Ammon's horn (tissue), 1 donor: Measurements from ENCODE around the gene IFITM2.
"Not testable (repeated sequence)": the region's sequence is repeated elsewhere in the genome, so short reads cannot be mapped to it uniquely, and the experiment has no call there.

Experiments
- DNase-seq: peaks from one replicate; pipeline ENCODE4 v3.0.0-alpha.2; 2016; ENCODE audit warnings: low spot score

IFITM2 gene

DNA sequence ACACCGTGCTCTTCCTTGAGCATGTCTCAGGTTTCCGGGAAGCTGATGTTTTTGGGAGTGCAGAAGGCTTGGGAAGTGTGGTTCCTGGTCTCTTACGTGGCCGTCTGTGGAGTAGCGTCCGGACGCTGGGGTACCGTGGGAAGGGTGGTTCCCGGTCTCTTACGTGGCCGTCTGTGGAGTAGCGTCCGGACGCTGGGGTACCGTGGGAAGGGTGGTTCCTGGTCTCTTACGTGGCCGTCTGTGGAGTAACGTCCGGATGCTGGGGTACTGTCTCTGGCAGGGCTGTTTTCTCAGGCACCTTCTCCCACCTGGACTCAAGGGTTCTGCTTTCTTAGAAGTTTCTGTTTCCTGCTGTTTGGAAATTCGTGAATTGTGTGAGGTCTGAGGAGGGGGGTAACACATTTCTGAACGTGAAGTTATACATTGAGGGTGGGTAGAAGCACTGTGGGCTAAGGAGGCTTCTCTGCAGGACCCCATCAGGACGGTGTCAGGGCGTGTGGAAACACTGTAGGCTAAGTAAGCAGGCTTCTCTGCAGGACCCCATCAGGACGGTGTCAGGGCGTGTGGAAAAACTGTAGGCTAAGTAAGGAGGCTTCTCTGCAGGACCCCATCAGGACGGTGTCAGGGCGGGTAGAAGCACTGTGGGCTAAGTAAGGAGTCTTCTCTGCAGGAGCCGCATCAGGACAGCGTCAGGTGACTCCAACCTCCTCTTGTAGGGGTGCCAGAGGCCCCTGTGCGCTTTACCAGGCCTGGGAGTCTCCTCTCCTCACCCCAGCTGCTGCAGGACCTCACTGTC lies 18.4 kb downstream of the IFITM2 start:
- no peak for DNase-seq

DNA sequence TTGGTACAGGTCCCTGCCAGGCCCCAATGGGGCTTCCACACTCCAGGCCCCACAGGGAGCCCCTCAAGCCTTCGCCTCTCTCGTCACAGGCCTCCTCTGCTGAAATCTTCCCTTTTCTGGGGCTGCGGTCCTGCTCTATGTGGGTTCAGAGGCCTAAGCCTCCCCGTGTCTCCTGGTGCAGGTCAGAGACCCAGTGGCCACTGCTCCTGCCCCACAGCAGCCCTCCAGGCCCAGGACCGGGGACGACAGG lies 18.9 kb downstream of the IFITM2 start:
- DNase-seq: no peak

DNA sequence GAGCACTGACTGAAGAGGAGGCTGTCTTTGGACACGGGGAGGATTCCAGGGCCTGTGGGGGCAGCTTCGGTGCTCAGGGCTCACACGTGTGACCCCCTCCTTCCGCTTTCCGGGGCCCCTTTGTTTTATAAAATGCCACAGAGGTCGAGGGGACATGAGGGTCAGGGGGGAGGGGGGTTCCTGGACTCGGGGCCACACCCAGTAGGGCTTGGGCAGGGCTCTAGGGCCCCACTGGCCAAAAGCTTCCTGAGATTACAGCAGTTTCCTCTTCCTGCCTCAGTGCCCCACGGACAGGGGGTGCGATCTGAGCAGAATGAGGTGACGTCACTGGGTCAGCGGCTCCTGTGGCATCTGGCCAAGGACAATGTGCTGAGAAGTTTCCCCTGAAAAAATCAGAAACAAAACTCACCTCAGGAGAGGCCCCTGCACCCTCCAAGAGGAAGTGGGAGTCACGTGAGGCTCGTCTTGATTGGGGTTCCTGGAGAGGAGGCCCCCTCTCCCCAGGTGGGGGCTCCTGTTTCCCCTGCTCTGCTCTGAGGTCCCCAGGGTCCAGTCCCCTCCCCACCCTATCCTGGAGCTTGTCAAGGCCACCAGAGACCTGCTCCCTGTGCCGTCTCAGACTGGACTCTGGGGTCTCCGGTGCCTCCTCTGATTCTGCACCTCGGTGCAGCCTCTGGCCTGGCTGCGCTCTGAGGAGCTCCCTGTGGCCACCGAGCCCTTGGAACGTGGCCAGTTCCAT lies 19.4 kb downstream of the IFITM2 start:
- peak; percentile 73 for DNase-seq

DNA sequence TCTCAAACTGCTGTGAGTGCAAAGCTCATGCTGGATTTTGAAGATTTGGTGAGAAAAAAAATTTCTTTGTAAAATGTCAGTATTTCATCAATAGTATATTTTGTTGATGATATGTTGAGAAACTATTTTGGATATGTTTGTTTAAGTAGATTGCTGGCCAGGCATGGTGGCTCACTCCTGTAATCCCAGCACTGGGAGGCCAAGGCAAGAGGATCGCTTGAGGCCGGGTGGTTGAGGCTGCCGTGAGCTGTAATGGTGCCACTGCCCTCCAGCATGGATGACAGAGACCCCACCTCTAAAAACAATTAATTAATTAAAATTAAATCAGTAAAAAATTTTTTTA lies 19.9 kb downstream of the IFITM2 start:
- no peak for DNase-seq

DNA sequence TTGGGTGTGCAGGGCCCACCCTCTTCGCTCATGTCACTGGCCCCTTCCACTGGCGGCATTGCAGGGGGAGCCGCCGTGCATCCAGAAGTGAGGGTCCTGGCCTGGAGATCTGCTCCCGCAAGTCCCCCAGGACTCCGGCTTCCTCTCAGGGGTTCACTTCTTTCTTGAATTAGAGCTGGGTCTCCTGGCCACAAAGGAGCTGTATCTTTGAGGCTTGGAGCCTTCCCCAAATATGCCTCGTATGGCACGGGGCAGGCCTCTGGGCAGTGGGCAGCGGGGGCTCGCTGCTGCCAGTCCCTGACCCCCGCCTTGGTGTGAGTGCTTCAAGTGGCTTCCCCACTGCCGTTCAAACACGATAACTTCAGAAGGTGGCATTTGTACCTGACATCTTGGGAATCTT lies 20.4 kb downstream of the IFITM2 start:
- no peak for DNase-seq

DNA sequence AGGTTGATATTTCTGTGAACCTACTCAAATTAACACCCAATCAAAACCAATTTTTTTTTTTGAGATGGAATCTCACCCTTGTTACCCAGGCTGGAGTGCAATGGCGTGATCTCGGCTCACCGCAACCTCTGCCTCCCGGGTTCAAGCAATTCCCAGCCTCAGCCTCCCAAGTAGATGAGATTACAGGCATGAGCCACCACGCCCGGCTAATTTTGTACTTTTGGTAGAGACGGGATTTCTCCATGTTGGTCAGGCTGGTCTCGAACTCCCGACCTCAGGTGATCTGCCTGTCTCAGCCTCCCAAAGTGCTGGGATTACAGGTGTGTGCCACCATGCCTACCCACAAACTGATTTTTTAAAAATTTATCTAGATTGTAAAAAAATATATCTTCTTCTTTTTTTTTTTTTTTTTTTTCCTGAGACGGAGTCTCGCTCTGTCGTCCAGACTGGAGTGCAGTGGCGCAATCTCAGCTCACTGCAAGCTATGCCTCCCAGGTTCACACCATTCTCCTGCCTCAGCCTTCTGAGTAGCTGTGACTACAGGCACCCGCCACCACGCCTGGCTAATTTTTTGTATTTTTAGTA lies 21.0 kb downstream of the IFITM2 start:
- not testable (repeated sequence) for DNase-seq

DNA sequence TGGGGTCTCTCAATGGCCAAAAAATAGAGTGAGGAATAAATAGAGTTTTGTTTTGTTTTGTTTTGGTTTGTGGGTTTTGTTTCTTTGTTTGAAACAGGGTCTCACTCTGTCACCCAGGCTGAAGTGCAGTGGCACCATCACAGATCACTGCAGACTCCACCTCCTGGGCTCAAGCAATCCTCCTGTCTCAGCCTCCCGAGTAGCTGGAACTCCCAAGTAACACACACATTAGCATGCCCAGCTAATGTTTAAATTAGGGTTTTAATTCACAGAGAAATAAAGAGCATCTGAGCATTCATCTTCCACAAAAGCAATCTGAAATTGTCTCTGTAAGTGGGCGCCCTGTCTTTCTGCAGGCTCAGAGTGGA lies 22.3 kb downstream of the IFITM2 start:
- no peak for DNase-seq

DNA sequence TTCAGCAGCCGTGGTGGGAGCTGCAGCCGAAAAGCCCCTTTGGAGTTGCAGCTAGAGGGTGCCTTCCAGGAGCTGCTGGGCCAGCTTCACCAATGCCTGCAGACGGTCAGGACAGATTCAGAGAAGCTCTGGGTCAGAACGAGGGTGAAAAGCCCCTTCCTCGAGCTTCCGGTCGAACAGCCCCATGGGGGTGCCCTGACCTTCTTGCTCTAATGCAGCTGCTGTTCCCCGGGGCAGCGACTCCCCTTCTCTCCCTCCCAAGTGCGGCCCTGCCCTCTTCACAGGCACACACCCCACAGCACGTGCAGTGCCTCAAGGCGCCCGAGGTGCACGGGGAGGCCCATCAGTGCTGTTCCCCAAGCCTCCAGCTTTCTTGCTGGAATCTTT lies 22.7 kb downstream of the IFITM2 start:
- no peak for DNase-seq

DNA sequence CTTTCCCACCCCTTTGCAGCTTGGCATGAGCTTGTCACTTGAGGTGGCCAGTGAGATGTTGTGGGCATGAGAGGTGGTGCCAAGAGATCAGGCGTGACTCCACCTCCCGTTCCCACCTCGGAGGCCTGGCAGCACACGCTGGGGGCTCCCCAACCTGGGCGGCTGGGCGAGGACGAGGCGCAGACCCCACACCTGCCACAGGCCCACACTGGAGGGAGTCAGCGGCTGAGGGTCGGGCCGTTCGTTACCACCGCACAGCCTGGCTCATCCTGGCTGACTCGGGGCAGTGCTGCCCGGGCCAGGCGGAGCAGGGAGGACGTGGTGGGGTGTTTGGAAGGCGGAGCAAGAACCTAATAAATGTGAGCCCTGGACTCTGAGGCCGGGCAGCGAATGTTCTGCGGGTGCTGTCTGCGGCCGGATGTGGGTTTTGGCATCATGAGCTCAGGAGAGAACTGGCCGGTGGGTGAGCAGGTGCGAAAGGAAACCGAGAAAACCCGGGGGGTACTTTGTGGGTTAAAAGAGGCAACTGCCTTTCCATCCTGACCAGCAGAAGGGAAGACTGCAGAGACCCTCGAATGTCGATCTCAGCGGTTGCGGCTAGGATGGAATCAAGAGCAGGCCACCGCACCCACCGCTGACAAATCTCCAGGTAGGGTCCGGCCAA lies 23.2 kb downstream of the IFITM2 start:
- DNase-seq: no peak

DNA sequence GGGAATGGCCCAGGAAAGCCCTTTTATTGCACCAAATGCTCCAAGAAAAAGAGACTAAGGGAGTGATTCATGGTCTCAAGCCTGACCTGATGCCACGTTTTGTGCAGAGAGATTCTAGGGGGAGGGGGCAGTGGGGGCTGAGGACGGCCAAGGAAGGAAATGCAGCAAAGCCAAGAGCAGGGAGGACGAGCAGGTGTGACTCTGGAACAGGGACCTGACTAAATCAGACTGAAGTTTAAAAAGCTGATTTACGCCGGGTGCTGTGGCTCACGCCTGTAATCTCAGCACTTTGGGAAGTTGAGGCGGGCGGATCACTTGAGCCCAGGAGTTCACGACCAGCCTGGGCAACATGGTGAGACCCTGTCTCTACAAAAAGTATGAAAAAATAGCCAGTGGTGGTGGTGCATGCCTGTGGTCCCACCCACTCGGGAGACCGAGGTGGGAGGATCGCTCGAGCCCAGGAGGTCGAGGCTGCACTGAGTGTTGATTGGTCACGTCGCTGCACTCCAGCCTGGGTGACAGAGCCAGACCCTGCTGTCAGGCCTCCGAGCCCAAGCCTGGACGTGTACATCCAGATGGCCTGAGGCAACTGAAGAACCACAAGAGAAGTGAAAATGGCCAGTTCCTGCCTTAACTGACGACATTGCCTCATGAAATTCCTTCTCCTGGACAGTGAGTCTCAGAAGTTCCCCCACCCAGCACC lies 23.9 kb downstream of the IFITM2 start:
- no peak for DNase-seq

DNA sequence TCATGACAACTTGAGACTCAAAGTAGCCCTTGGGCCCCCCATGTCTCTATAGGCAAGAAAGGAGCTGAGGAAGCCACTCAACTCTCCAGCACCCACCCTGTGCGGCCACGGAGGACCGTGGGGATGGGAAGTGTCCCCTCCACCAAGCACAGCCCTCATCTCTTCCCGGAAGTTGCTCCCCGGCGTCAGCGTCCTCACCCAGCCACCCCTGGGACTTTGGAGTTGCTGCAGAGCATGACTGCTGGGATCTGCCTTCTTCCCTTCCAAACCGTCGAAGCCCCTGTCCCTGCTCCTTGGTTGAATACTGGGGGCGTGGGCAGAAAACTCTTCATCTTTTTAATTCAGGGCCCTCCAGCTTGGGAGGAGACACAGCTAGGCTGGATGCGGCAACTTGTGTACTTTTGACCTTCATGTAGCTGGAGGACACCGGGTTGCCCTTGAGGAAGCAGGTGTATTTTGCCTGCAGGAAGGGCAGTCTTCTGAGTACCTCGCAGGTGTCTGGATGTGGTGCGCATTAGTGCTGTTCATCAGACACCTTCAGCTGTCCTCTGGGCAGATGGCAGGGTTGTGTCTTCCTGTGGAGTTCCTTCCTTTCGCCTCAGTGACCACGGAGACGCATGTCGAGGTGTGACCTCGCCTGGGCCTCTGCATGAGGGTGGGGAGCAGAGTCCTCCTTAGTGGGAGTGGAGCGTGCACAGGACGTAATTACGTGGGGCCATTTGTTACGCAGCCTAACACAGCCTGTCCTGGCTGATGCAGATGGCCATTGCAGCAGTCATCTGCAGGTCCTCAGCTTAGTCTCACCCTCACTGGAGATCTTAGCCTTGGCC lies 25.2 kb downstream of the IFITM2 start:
- DNase-seq: no peak

DNA sequence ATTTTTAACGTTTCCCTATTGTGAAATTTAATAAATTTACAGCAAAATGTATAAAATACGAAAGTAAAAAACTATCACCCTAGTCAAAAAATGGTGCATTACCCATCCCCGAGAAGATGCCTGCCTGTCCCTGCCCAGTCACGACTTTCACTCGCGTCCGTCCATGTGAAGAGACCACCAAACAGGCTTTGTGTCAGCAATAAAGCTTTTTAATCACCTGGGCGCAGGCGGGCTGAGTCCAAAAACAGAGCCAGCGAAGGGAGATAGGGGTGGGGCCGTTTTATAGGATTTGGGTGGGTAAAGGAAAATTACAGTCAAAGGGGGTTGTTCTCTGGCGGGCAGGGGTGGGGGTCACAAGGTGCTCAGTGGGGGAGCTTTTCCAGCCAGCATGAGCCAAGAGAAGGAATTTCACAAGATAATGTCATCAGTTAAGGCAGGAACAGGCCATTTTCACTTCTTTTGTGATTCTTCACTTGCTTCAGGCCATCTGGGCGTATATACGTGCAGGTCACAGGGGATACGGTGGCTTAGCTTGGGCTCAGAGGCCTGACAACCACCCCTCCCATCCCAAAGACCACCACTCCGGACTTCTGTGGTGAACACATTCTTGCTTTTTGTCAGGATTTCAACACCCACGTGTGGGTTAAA lies 26.1 kb downstream of the IFITM2 start:
- DNase-seq: not testable (repeated sequence)

DNA sequence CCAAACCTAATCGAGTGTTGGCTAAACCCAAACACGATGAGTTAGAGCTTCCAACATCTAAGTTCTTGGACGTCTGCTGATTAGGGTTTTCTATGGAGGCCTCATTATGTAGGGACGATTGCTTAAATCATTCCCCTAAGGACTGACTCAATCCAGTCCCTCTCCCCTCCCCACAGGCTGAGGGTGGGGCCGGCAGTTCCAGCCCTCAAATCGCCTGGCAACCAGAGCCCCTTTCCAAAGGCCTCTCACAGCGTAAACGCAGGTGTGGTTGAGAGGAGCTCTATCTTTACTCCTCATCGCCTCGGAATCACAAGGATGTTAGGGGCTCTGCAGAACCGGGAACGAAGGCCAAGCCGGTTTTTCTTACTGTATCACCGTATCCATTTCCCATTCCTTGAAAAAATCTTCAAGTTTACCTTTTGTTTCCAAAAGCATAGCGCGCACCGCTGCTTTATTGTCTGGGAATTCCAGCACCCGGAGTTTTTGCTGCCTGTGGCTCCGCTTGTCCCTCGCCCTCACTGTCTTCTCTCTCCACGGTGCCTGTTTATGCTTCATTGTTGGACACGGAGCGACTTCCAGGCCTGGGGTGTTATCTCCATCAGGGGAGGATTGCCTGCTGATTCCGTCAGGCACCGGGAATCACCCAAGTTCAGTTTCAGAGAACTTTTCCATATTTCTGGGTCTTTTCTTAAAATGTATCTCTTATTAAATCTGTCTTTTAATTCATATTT lies 26.8 kb downstream of the IFITM2 start:
- no peak for DNase-seq

DNA sequence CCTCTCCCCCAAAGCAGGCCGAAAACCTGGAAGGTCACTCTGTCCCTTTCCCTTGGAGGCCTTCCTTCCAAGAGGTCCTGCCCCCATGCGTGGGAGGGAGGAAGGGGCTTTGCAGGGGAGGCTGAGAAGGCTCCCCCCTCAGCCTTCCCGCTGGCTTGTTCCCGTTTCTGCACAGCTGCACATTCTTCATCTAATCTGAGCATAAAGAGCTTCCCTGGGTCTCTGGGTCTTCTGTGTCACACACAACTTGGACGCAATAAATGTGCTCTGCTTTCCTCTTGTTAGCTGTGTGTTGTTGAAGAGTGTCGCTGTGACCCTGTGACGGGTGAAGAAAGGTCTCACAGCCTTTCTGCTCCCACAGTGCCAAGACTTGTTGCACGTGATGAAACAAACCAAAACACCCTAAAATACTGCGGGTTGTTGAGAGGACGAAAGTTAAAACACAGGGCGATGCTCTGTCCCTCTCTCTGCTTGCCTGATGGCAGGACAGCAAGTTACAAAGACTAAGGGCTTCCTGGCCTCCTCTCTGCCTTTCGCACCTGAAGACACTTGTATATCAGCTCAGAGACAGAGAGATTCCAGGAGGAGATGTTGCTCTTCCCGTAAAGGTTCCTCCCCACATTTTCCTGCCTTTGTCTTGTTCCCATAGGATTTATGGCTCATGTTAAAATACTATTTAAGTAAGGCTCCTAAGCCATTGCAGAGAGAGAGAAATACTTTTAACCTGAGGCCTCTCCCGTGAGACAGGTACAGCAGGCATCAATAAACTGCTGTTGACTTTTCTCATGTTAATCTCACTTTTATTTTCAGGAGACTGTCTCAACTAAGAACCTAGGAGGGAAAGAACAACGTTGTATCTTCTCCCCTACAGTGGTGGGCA lies 28.4 kb downstream of the IFITM2 start:
- DNase-seq: peak; percentile 64

DNA sequence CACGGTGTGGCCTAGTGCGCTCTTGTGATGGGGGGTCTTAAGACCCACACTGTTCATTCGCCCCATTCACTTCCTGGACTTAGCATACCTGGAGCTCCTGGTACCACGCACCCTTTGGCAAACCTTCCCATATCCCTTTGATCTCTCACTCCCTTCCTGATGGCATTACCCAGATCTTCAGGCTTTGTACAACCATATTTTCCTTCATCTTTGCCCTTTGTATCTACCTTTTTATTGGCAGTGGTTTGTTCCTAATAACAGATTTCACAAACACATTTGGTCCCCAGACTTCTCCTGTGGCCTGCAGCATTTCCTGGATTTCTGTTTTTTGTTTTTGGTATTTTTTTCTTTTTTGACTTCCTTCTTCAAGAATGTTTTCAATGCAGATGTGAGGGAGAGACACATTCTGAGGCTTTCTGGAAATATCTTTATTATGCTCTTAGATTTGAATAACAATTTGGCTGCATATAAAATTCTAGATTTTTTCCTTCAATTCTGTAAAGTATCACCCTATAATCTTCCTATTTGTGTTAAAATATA lies 29.1 kb downstream of the IFITM2 start:
- no peak for DNase-seq

DNA sequence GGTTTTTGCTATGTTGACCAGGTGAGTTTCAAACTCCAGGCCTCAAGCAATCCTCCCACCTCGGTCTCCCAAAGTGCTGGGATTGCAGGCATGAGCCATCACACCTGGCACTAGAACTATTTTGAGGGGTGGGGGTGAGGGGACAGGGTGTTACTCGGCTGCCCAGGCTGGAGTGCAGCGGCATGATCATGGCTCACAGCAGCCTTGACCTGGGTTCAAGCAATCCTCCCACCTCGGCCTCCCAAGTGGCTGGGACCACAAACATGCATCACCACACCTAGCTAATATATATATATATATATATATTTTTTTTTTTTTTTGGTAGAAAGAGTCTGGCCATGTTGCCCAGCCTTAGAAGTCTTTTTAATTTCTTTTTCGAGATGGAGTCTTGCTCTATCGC lies 30.1 kb downstream of the IFITM2 start:
- no peak for DNase-seq

DNA sequence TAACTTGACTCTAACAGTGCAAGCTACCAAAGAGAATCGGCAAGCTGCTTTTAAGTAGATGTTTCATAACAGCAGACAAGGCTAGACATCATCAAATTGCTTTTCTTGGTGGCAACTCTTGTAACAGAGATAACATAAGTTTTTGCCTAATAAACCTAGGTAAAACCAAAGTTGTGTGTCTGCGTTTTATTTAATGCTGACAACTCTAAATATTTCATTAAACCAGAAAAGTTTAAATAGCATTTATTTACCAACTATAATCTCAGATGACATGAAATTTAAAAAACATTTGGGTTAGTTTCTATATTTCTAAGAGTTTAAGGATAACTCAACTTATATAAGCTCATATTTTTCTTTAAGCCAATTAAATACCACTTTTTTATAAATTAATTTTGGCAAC lies 32.3 kb downstream of the IFITM2 start:
- DNase-seq: no peak

DNA sequence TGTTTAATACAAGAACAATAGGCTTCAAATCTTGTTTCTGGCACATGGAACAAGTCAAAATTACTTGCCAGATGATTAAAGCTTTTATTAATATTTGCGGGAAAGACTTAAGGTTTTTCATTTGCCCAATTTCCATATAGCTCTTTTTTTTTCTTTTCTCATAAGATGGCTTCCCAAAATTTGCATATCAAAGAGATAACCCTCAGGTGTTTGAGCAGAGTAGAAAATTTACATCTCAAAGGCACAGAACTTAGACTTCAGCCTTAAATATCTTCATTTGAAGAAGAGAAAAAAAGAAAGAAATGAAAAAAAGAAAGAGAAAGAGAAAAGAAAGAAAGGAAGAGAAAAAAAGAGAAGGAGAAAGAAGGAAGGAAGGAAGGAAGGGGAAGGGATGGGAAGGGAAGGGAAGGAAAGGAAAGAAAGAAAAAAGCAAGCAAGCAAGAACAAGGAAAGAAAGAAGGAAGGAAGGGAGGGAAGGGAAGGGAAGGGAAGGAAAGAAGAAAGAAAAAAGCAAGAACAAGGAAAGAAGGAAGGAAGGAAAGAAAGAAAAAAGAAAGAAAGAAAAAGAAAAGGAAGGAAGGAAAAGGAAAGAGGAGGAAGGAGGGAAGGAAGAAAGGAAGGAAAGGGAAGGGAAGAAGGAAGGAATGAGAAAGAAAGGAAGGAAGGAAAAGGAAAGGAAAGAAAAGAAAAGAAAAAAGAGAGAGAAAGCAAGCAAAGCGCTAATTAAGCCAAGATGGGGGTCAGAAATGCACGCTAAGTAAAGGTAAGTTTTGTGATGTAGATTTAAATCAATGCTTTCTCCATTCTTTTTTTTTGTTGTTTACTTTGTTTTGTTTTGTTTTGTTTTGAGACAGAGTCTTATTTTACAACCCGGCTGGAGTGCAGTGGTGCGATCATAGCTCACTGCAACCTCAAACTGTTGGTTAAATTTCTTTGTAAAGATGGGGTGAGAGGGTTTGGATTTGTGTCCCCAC lies 33.2 kb downstream of the IFITM2 start:
- DNase-seq: no peak
